ENCODE results near the gene GPR107. TPM values are rescaled to one million over a fixed set of nuclear protein-coding genes. Genes with fewer than 3 reads are reported as not detected.

Gene GPR107
- total RNA-seq, 4 donors from 2014 or later, result 19.9 to 34.7 (median 30.8) TPM

- Histone ChIP-seq H3K27ac (replicated peaks in 1 of 4) (peak overlapping the region in 1 of 4 donors; percentile 78), H3K4me3 (no peak overlapping the region), H3K4me1 (peaks cover 32 to 42% (median 36%) of the 10 kb centered on the region in 4 donors), H3K9me3 (no peaks in the 10 kb centered on the region), H3K36me3 (no peaks in the 10 kb centered on the region), H3K27me3 (no peaks in the 10 kb centered on the region)
- TF ChIP-seq POLR2A (IDR thresholded peaks at IDR 0.05; ENCODE audit: low read depth), result no peak
- TF ChIP-seq, protein P1, sequence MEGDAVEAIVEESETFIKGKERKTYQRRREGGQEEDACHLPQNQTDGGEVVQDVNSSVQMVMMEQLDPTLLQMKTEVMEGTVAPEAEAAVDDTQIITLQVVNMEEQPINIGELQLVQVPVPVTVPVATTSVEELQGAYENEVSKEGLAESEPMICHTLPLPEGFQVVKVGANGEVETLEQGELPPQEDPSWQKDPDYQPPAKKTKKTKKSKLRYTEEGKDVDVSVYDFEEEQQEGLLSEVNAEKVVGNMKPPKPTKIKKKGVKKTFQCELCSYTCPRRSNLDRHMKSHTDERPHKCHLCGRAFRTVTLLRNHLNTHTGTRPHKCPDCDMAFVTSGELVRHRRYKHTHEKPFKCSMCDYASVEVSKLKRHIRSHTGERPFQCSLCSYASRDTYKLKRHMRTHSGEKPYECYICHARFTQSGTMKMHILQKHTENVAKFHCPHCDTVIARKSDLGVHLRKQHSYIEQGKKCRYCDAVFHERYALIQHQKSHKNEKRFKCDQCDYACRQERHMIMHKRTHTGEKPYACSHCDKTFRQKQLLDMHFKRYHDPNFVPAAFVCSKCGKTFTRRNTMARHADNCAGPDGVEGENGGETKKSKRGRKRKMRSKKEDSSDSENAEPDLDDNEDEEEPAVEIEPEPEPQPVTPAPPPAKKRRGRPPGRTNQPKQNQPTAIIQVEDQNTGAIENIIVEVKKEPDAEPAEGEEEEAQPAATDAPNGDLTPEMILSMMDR (IDR thresholded peaks at IDR 0.05), result no peak
- no peak for TF ChIP-seq EP300 (IDR thresholded peaks at IDR 0.05)
- no peak for TF ChIP-seq POLR2AphosphoS5 (IDR thresholded peaks at IDR 0.05)
- intact Hi-C loops (cut with DNase I), result no loop called here
- 81% methylated on average over 10 of the region's 24 CpGs for WGBS
- no peak for DNase-seq (ENCODE audit: extremely low spot score)
These were observed 89.7 kb downstream of the GPR107 start for GRCh38 chr9:130143279-130143893.

GRCh38 chr9:130143958-130144366 is 90.3 kb downstream of the GPR107 start:
- Histone ChIP-seq H3K27me3 (no peaks in the 10 kb centered on the region), H3K4me3 (no peak overlapping the region), H3K36me3 (no peaks in the 10 kb centered on the region), H3K4me1 (peaks cover 27 to 36% (median 30%) of the 10 kb centered on the region in 4 donors), H3K9me3 (no peaks in the 10 kb centered on the region), H3K27ac (replicated peaks in 1 of 4) (peak overlapping the region in 1 of 4 donors; percentile 22)
- WGBS, result 21% methylated on average over 14 of the region's 14 CpGs
- TF ChIP-seq POLR2A (IDR thresholded peaks at IDR 0.05; ENCODE audit: low read depth) (no peak), POLR2AphosphoS5 (IDR thresholded peaks at IDR 0.05) (peak in 1 of 2 donors; percentile 12)
- intact Hi-C loops (cut with DNase I), result no loop called here
- no peak for DNase-seq (ENCODE audit: extremely low spot score)

DNA sequence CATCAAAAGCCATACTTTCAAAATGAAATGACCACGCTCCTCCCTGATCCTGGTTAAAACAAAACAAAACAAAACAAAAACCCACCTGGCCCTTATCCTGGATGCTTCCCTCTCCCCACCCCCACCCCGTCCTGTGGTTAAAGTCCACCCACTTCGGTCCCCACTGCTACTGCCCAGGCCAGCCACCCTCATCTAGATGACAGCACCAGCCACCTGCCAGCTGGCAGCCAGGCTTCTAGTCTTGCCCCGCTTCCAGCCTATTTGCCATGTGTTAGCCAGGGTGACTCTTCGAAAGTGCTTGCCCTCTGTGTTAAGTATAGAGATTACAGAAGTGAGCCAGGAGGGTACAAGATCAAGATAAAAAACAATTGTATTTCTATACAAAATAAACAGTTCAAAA is 91.0 kb downstream of the GPR107 start:
- Histone ChIP-seq H3K4me1 (peaks cover 20 to 29% (median 23%) of the 10 kb centered on the region in 4 donors), H3K27ac (replicated peaks in 1 of 4) (no peak overlapping the region), H3K27me3 (no peaks in the 10 kb centered on the region), H3K4me3 (no peak overlapping the region), H3K9me3 (no peaks in the 10 kb centered on the region), H3K36me3 (no peaks in the 10 kb centered on the region)
- TF ChIP-seq EP300 (IDR thresholded peaks at IDR 0.05), result no peak
- no peak for TF ChIP-seq POLR2A (IDR thresholded peaks at IDR 0.05; ENCODE audit: low read depth)
- TF ChIP-seq, protein P1 (IDR thresholded peaks at IDR 0.05), result no peak
- TF ChIP-seq POLR2AphosphoS5 (IDR thresholded peaks at IDR 0.05), result no peak
- no peak for DNase-seq (ENCODE audit: extremely low spot score)
- intact Hi-C loops (cut with DNase I), result no loop called here
- WGBS, result 76% methylated on average over 5 of the region's 5 CpGs

DNA sequence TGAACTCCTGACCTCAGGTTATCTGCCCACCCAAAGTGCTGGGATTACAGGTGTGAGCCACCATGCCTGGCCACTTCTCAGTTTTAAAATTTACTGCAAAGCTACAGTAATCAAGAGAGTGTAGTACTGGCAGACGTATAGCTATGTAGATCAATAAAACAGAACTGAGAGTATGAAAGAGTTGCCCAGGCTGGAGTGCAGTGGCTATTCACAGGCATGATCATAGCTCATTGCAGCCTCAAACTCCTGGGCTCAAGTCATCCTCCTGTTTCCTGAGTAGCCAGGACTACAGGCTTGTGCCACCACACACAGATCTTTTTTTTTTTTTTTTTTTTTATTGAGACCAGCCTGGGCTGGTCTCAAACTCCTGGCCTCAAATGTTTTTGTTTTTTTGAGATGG is 92.0 kb downstream of the GPR107 start:
- H3K9me3 ChIP-seq, result no peaks in the 10 kb centered on the region
- H3K27ac ChIP-seq (replicated peaks in 1 of 4), result no peak overlapping the region
- TF ChIP-seq POLR2A (IDR thresholded peaks at IDR 0.05; ENCODE audit: low read depth) (no peak), EP300 (IDR thresholded peaks at IDR 0.05) (no peak), POLR2AphosphoS5 (IDR thresholded peaks at IDR 0.05) (no peak)
- TF ChIP-seq, protein P1 (IDR thresholded peaks at IDR 0.05), result no peak
- no peaks in the 10 kb centered on the region for H3K27me3 ChIP-seq
- 65% methylated on average over 1 of the region's 1 CpG for WGBS
- no peak overlapping the region for H3K4me3 ChIP-seq
- DNase-seq (ENCODE audit: extremely low spot score), result no peak
- H3K4me1 ChIP-seq, result peaks cover 10 to 19% (median 16%) of the 10 kb centered on the region in 4 donors
- intact Hi-C loops (cut with DNase I), result no loop called here
- no peaks in the 10 kb centered on the region for H3K36me3 ChIP-seq

DNA sequence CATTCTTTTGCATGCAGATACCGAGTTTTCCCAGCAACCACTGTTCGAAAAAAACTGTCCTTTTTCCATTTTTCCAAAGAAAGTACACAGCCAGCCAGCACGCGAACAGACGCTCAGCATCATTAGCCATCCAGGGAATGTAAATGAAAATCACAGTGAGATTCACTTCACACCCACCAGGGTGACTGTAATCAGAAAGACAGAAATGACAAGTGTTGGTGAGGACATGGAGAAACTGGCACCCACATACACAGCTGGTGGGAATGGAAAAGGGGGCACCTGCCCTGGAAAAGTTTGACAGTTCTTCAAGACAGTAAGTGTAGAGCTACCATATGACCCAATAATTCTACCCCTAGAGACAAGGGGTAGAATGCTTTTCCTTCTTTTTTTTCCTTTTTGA is 93.5 kb downstream of the GPR107 start:
- TF ChIP-seq EP300 (IDR thresholded peaks at IDR 0.05), result no peak
- no peak for TF ChIP-seq POLR2AphosphoS5 (IDR thresholded peaks at IDR 0.05)
- TF ChIP-seq POLR2A (IDR thresholded peaks at IDR 0.05; ENCODE audit: low read depth), result no peak
- TF ChIP-seq, protein P1 (IDR thresholded peaks at IDR 0.05), result no peak
- Histone ChIP-seq H3K36me3 (no peaks in the 10 kb centered on the region), H3K27me3 (no peaks in the 10 kb centered on the region), H3K27ac (replicated peaks in 1 of 4) (no peak overlapping the region), H3K9me3 (no peaks in the 10 kb centered on the region), H3K4me3 (no peak overlapping the region), H3K4me1 (peaks cover 10 to 17% (median 15%) of the 10 kb centered on the region in 4 donors)
- DNase-seq (ENCODE audit: extremely low spot score), result no peak
- intact Hi-C loops (cut with DNase I), result no loop called here
- WGBS, result 88% methylated on average over 5 of the region's 5 CpGs

Measured in esophagus muscularis mucosa (tissue), 4 donors.